Upper lobe of left lung (tissue), 6 donors: ENCODE measurements around the gene APLP1. TPM values are rescaled to one million over a fixed set of nuclear protein-coding genes. Genes with fewer than 3 reads are reported as not detected.
A peak's percentile ranks its signal among the peaks of the same experiment; 100 is the strongest.

ENCODE experiments used
- ATAC-seq, 2 donors: fragments of 200-7000 bp; cut with Tn5 transposase; one replicate each; pipeline ENCODE4 v1.9.1; 2022; ENCODE audit warnings: mild to moderate bottlenecking in 2 of 2, moderate library complexity in 2 of 2; ENCODE audit not compliant: low FRiP score in 2 of 2
- DNase-seq, 2 donors: peaks; one replicate each; pipeline ENCODE4 v3.0.0-alpha.2; 2019 to 2020
- H3K27ac ChIP-seq, 4 donors: fragments of 200-600 bp; sonication (generic); one replicate each; pipeline ENCODE4 v1.5.1; 2016 to 2019
- H3K27me3 ChIP-seq, 4 donors: fragments of 200-600 bp; sonication (generic); one replicate each; pipeline ENCODE4 v1.5.1; 2017 to 2019
- H3K36me3 ChIP-seq, 4 donors: fragments of 200-600 bp; sonication (generic); one replicate each; pipeline ENCODE4 v1.5.1; 2016 to 2019
- H3K4me1 ChIP-seq, 4 donors: fragments of 200-600 bp; sonication (generic); one replicate each; pipeline ENCODE4 v1.5.1; 2018 to 2019
- H3K4me3 ChIP-seq, 4 donors: fragments of 200-600 bp; sonication (generic); one replicate each; pipeline ENCODE4 v1.5.1; 2017 to 2019; ENCODE audit warnings: mild to moderate bottlenecking in 2 of 4, moderate library complexity in 1 of 4
- H3K9me3 ChIP-seq, 4 donors: fragments of 200-600 bp; sonication (generic); one replicate each; pipeline ENCODE4 v1.5.1; 2018 to 2019
- CTCF ChIP-seq, 6 experiments: fragments of 450-650 bp in 4 of 6; fragments of 200-600 bp in 2 of 6; sonication (generic) in 2 of 6; IDR thresholded peaks; one replicate each; pipeline ENCODE4 v1.5.1; 2016 to 2019; ENCODE audit warnings: antibody characterized with exemption in 6 of 6
- EP300 ChIP-seq, 4 donors: sonication (generic); formaldehyde crosslinking; IDR thresholded peaks; one replicate each; pipeline ENCODE4 v1.5.1; 2017; ENCODE audit warnings: antibody characterized with exemption in 4 of 4, control low read depth in 2 of 4
- POLR2A ChIP-seq, 4 donors: fragments of 450-650 bp; IDR thresholded peaks; one replicate each; pipeline ENCODE4 v1.5.1; 2016 to 2017; ENCODE audit warnings: antibody characterized with exemption in 4 of 4, mild to moderate bottlenecking in 2 of 4
- POLR2AphosphoS5 ChIP-seq, 2 donors: sonication (generic); formaldehyde crosslinking; IDR thresholded peaks; one replicate each; pipeline ENCODE4 v1.5.1; 2017; ENCODE audit warnings: antibody characterized with exemption in 2 of 2
- WGBS, 2 donors: methylation state at CpG; one replicate each; pipeline ENCODE4 v1.1.5; 2017 to 2018; 5-methylcytosine and 5-hydroxymethylcytosine counted together
- total RNA-seq, 6 donors: library from RNA; depleted of rRNA in 4 of 6; stranded (reverse); fragments of >200 nt in 4 of 6; gene quantifications; one replicate each; pipeline versions ENCODE4 v1.1.0 to v1.2.1, GENCODE V29; 2016 to 2021
- donor health status: DM: no; HTN: no; CAD: no; lungs with moderate emphysema.
- donor health status: DM: no; HTN: yes; CAD: no; lungs with severe emphysema.

The APLP1 gene
- total RNA-seq, 6 donors from 2014 or later: 1.5 to 22.8 (median 5.2) TPM; not detected in 1

GRCh38 chr19:35851213-35852028, 17.0 kb upstream of the APLP1 start:
- no peak overlapping the region for H3K27ac ChIP-seq
- no peaks in the 10 kb centered on the region for H3K9me3 ChIP-seq
- WGBS, 2 donors: 50 to 58% methylated on average over 20 to 29 of the region's 32 CpGs
- TF ChIP-seq POLR2A (IDR thresholded peaks at IDR 0.05) (no peak), POLR2AphosphoS5 (IDR thresholded peaks at IDR 0.05) (no peak), EP300 (IDR thresholded peaks at IDR 0.05) (no peak), CTCF (IDR thresholded peaks at IDR 0.05) (no peak)
- H3K27me3 ChIP-seq: peaks cover 0 to 28% (median 9%) of the 10 kb centered on the region in 4 donors
- DNase-seq (no peak), ATAC-seq (no peak)
- no peaks in the 10 kb centered on the region for H3K36me3 ChIP-seq
- H3K4me3 ChIP-seq: no peak overlapping the region
- peaks cover 2 to 7% (median 6%) of the 10 kb centered on the region in 4 donors for H3K4me1 ChIP-seq

- ATAC-seq (no peak), DNase-seq (no peak)
- 62 to 63% methylated on average over 9 of the region's 9 CpGs for WGBS, 2 donors
- H3K27ac ChIP-seq: no peak within 1 kb of the TSS
- TF ChIP-seq EP300 (IDR thresholded peaks at IDR 0.05) (no peak), POLR2AphosphoS5 (IDR thresholded peaks at IDR 0.05) (no peak), CTCF (IDR thresholded peaks at IDR 0.05) (no peak), POLR2A (IDR thresholded peaks at IDR 0.05) (no peak)
- no peaks in the 10 kb centered on the region for H3K36me3 ChIP-seq
- H3K27me3 ChIP-seq: peaks cover 0 to 32% (median 13%) of the 10 kb centered on the region in 4 donors
- peaks cover 9 to 15% (median 11%) of the 10 kb centered on the region in 4 donors for H3K4me1 ChIP-seq
- no peak within 1 kb of the TSS for H3K4me3 ChIP-seq
- no peaks in the 10 kb centered on the region for H3K9me3 ChIP-seq
Observed at GRCh38 chr19:35852029-35852780, 16.2 kb upstream of the APLP1 start, which contains the start of gene NPHS1. TSS of gene NPHS1 (minus strand) at chr19:35852504. CDS start at chr19:35851837, 667 bp downstream.

- H3K9me3 ChIP-seq: no peaks in the 10 kb centered on the region
- TF ChIP-seq CTCF (IDR thresholded peaks at IDR 0.05): no peak
- TF ChIP-seq EP300 (IDR thresholded peaks at IDR 0.05): no peak
- no peak for TF ChIP-seq POLR2A (IDR thresholded peaks at IDR 0.05)
- TF ChIP-seq POLR2AphosphoS5 (IDR thresholded peaks at IDR 0.05): no peak
- ATAC-seq: no peak
- no peaks in the 10 kb centered on the region for H3K36me3 ChIP-seq
- 63 to 73% methylated on average over 8 of the region's 8 CpGs for whole genome bisulfite sequencing, 2 donors
- peaks cover 9 to 15% (median 12%) of the 10 kb centered on the region in 4 donors for H3K4me1 ChIP-seq
- H3K4me3 ChIP-seq: no peak overlapping the region
- no peak for DNase-seq
- peaks cover 0 to 32% (median 14%) of the 10 kb centered on the region in 4 donors for H3K27me3 ChIP-seq
- no peak overlapping the region for H3K27ac ChIP-seq
Observed at GRCh38 chr19:35853038-35853756, 15.2 kb upstream of the APLP1 start.

GRCh38 chr19:35856546-35857149, 11.7 kb upstream of the APLP1 start, which contains the start of gene KIRREL2:
TSS of gene KIRREL2 (plus strand) at chr19:35856911. CDS start at chr19:35857120, 209 bp downstream.
- ATAC-seq: peak in 1 of 2 donors; percentile 37
- Histone ChIP-seq H3K27ac (no peak within 1 kb of the TSS), H3K36me3 (no peaks in the 10 kb centered on the region), H3K27me3 (peaks cover 0 to 41% (median 20%) of the 10 kb centered on the region in 4 donors), H3K9me3 (no peaks in the 10 kb centered on the region), H3K4me3 (peak within 1 kb of the TSS in 3 of 4 donors; percentile 37 to 53 (median 52)), H3K4me1 (peaks cover 9 to 23% (median 16%) of the 10 kb centered on the region in 4 donors)
- WGBS, 2 donors: 1 to 2% methylated on average over 33 to 42 of the region's 42 CpGs
- DNase-seq: peak in 1 of 2 donors; percentile 88
- TF ChIP-seq POLR2A (IDR thresholded peaks at IDR 0.05) (no peak), POLR2AphosphoS5 (IDR thresholded peaks at IDR 0.05) (no peak), EP300 (IDR thresholded peaks at IDR 0.05) (no peak), CTCF (IDR thresholded peaks at IDR 0.05) (no peak)
